Stimulated activated CD4-positive, alpha-beta T cell treated with anti-CD3 and anti-CD28 coated beads, Interleukin-12 subunit alpha, Interleukin-12 subunit beta, amount 100 ng/mL, for 48 hours (primary cell): Measurements from ENCODE around the gene SGIP1.
"Not testable (repeated sequence)": the region's sequence is repeated elsewhere in the genome, so short reads cannot be mapped to it uniquely, and the experiment has no call there.

Experiments
- DNase-seq, 3 donors: peaks; one replicate each; pipeline ENCODE4 v3.0.0-alpha.2; 2020; ENCODE audit warnings: low read depth in 2 of 3, low spot score in 1 of 3

SGIP1 gene

DNA sequence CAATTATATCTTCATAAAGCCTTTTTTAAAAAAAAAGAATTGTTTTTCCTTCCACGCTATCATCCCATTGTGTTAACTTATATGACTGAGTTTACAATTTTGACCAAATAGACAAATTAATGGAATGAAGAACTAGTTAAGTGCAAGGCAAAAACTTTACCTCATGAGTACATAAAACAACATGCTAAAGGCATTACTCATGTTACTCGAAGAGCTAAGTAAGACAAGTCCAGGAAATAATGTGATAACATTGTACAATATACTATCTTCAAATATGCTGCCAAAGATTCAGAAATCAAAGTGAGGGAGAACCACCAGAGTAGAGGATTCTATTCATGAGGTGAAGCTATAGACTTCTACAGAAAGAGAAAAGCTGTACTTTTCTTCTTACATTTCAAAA lies 194.1 kb downstream of the SGIP1 start:
- no peak for DNase-seq

DNA sequence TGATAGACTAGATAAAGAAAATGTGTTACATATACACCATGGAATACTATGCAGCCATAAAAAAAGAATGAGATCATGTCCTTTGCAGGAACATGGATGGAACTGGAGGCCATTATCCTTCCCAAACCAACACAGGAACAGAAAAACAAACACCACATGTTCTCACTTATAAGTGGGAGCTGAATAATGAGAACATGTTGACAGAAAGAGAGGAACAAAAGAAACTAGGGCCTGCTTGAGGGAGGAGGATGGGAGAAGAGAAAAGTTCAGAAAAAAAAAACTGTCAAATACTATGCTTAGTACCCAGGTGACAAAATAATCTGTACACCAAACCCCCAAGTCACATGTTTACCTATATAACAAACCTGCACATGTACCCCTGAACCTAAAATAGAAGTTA lies 194.8 kb downstream of the SGIP1 start:
- DNase-seq, result not testable (repeated sequence)

DNA sequence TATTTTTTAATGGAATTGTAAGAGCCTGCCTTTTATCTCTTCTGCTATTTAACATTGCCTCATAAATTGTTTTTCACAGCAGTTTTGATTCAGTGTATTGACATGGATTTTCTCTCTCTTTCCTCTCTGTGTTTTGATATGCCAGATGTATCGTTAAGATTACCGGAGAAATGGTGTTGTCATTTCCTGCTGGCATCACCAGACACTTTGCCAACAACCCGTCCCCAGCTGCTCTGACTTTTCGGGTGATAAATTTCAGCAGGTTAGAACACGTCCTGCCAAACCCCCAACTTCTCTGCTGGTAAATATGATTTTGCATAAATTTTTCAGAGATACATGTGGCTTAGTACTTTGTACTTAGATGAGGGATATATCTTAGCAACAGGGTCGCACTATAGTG lies 195.2 kb downstream of the SGIP1 start:
- DNase-seq, result no peak

DNA sequence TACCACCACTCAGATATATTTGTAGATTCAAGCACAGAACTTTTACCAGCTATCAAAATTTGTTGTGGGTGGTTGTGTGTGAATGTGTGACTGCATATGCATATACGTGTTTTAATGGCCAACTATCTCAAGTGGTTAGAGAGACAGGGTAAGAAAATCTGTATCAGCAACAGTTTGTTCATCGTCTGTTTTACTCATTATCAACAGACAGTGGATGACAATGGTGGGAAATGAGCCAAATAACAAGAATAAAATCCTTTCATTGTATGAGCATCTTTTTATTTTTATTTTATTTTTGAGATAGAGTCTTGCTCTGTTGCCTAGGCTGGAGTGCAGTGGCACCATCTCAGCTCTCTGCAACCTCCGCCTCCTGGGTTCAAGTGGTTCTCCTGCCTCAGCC lies 195.6 kb downstream of the SGIP1 start:
- no peak for DNase-seq

DNA sequence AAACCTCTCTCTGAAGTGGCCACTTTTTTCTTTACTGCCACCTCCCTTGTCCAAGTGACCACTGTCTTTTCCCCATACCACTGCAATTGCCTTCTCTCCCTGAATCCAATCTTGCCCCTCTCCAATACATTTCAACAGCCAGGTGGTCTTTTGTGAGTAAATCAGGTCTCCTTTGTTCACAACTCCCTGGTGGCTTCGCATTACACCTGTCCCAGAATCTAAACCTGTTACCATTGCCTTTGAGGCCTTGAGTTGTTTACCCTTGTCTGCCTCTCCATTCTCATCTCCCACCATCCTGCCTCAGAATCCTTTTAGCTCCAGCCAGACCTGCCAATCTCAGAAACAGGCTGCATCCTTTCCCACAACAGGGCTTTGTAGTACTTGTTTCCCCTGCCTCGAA lies 196.5 kb downstream of the SGIP1 start:
- no peak for DNase-seq

DNA sequence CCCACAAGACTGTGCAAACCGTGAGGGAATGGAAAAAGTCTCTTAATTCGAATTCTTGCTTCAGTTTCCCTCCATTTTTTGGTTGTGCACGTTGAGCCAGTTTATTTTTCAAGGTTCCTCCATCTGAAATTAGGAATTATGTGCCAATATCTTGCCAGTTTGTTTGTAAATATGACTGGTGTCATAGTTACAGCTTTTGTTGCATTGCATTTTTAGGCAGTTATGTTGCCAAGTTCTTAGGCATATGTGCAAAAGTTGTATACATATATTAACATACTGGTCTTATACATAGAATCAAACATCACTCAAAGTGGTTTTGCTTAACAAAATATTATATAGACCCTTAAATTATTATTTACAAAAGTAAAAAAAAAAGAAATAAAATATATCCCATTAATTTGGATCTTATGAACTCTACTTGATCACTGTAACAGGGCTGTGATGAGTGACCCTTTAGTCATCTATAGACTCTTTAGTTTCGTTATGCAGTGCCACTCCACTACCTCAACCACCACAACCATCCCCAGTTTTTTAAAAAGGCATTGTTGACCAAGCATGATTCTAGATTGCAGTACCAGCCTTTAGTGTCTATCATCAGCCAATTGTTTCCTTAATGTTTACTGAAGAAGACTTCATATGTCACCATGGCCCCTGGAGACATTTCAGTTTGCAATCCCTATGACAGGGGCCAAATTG lies 197.4 kb downstream of the SGIP1 start:
- DNase-seq, result no peak

DNA sequence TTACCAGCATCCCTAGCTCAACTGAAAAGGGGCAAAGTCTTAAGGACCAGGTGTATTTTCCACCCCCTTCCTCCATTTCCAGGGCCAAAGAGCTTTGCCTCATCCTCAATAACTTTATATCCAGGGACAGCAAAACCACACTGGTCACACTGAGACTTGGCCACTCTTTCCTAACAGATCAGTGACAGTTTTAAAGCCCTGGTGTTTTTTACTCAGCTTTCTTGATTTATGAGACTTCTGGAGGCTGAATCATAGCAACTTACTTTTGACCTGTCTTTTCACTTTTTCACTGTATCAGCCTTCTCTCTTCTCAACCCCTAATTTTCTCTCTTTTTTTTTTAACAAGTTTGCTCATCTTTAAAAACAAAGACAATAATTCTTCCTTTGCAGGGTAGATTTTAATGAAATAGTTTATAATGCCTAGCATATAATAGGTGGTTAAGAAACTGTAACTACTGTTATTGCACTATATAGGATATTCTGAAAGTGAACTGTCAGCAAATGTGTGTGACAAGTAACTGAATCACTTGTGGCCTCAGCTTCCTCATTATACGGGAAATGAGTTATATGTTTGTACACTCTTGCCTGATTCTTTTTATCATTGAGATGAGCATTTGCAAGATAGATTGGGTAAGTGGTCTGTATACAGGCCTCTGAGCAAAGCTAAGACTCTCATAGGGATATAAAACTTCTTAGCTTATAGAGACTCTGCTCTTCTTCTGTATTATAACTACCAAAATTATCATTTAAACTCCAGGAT lies 198.6 kb downstream of the SGIP1 start:
- DNase-seq, result no peak

DNA sequence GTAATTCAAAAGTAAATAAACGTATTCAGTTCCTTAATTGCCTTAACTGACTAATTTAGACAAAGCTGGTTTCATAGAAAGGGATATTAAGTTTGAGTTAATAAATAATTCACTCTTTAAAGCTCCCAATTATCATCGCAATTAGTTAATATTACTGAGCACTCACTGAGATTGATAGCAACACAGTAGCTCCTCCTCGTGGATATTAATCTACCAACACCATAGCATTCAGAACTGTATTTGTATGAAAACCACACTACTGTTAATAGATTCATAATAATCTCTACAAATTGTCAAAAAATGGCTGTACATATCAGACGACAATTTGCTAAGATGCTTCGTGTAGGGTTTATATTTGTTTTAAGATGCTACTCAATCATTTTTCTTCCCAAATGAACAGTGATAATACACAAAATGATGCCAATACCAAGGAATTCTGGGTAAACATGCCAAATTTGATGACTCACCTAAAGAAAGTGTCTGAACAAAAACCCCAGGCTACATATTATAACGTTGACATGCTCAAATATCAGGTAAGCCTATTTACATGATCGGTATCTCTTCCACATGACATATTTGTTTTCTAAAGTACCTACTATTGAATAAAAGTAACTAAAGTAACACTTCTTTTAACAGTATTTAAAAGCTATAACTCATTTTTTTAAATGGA lies 199.5 kb downstream of the SGIP1 start:
- DNase-seq, result no peak

DNA sequence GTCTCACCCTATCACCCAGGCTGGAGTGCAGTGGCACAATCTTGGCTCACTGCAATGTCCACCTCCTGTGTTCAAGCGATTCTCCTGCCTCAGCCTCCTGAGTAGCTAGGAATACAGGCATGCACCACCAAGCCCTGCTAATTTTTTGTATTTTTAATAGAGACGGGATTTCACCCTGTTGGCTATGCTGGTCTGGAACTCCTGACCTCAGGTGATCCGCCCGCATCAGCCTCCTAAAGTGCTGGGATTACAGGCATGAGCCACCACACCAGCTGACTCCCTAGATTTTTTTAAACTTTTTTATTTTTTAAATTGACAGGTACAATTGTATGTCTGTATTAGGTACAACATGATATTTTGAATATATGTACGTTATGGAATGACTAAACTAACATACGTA lies 200.6 kb downstream of the SGIP1 start:
- DNase-seq, result not testable (repeated sequence)

DNA sequence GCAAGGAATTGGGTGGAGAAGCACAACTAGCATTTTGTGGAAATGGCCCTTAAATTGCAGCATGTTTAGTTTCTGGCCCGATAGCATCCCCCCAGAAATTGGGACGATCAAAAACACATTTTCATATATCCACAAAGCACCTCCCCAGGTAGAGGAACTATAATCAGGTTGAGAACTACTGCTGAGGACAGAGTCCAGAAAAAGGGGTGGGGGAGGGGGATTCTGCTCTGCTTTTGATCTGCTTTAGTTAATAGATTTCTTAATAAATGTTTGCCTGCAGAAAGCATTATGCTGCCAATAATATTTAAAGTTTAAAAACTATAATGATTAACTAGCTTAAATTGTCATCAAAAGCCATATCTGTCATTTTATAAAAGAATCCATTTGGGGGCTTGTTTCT lies 203.9 kb downstream of the SGIP1 start:
- DNase-seq, result no peak

DNA sequence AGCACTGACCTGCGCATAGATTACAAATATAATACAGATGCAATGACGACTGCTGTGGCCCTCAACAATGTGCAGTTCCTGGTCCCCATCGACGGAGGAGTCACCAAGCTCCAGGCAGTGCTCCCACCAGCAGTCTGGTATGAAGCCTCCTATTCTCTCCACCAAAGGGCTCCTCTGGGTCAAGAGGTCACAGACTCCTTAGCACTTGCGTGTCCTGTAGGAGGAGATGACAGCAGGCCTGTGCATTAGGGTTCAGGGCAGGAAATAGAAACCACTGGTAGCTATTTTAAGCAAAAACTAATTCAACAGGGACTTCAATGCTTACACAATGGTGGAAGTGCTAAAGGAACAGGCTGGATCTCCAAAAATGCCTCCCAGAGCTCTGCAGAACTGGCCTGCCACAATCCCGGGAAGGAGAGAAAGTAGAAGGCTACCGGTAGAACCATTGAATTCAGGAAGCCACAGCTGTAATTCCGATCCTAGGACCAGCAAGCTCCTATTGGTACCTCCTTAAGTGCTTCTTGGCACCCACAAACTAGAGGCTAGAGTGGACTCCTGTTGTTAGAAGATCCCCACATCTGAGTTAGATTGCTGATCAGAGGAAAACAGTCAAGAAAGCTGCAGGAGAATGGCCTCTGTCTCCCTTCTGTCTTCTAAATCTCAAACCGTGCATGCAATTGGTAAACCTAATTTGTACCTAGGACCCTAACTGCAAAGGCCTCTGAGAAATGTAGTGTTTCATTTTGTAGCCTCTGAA lies 205.6 kb downstream of the SGIP1 start:
- no peak for DNase-seq

DNA sequence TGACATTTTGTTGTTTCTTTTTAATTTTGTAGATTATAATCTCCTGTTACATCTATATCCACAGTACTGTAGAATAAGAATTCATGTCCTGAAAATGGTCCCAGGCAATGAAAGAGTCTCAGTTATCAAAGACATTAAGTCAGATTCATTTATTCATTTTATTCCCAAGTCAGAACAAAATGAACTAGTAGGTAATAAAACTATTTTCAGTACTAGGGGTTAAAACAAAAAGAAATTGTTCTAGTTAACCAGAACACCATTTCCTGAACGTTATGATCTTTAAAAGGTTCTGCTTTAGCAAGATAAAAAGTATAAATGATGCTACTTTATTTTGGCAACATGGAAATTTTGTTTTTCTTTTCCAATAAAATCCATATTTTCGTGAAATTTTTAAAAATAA lies 211.5 kb downstream of the SGIP1 start:
- no peak for DNase-seq

DNA sequence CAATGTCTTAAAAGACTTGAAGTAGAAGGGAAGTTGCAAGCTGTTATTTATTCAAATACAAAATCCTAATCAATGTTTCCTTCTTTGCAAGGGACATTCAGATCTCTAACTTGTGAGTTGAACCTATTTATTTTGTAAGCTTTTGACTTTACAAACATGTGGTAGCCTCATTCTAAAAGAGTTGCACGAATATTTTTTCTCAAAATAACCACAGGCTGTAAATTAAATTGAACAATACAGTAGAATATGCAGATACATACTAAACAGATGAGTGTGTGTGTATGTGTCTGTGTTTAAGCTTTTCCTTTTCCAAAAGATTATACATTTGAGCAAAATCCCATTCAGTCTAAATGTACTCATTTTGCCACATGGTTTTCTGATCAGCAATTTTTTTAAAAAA lies 213.5 kb downstream of the SGIP1 start:
- no peak for DNase-seq

DNA sequence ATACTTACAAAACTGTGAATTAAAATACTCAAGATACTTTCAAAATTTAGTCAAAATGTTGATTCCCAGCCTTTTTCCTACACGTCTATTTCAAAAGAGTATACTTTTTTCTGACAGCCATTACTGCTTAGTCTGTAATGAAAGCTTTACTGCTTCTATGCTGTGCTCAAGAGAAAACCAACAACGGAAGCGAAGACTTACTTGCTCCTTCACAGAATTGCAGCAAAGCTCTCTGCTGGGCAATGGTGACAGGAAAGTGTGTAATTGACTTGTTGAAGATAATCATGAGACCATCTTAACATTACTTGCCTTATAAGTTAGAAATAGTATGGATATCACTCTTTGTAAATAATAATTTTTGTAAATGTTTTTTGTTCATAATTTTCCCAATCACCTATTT lies 216.6 kb downstream of the SGIP1 start:
- DNase-seq, result no peak

DNA sequence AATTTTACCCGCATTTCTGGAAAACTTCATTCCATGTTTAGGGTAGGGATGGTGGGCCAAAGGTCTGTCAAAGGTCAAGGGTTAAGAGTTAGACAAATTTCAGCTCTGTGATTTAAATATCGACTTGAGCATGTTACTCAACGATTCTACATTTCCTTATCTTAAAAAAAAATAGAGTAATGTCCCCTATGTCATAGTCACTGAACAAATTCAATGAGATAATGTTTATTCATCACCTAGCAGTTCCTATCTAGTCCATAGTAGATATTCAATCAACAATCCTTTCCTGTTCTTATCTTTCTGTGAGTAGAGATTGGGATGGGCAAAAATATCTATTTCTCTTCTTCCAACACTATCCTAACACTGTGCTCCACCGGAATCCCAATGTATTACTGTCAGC lies 217.2 kb downstream of the SGIP1 start:
- DNase-seq, result no peak

DNA sequence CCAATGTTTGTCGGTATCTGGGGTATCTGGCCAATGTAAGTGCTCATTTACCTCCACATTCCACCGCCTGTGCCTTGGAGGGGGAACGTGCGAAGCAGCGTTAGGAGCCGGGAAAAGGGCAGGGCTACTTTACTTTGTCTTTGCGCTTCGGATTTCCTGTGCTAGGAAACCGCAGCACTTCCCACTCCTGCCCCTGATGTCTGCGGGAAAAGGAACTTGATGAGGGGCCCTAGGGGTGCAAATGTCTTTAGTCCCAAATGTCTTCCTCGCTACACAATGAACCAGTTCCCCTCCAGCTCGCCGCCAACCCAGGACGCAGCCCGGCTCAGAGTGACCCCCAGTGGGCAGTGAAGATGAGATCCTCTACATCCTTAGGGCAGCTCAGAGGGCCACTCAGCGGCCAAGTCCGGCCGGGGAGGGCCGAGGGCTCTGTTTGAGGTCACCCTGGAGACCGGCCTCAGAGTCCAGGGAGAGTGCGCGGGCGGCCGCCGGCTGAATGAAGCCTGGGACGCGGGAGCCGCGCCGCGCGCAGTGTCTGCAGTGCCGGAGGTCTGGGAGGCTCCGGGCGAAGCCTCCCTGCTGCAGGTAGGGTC lies 218.1 kb downstream of the SGIP1 start, which contains the start of gene DYNLT5:
TSS of gene DYNLT5 (plus strand) at position 460 of the 593 bp plus-strand sequence. CDS start 2,200 bp downstream, outside the sequence.
- DNase-seq, result no peak

DNA sequence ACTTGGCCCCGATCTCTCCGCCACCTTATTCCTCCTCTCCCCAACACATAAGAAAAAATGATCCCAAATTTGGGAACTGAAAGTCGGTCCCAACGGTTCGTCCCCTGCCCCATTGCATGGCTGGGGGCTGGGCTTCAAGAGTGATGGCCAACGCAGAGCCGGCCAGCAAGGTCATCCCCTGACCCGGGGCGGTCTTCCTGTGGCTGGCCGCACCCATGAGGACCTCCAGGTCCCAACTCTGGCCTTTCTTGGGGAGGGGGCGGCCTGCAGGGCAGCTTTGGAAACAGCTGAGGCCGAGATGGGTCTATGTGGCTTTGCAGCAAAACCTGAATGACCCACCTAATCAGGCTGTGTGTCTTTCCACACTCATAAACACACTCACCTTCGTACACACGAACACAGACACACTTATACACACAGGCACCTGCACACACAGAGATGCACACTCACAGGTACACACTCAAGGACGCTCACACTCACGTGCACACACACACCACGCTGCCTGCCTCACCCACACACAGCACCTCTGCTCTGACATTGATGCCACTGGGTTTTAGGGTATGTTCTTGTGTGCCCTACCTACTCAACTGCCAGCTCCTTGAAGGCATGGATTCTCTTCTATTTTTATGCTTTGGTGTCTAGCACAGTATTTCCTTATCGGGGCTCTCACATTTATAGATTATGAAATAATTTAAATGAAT lies 218.9 kb downstream of the SGIP1 start:
- no peak for DNase-seq

DNA sequence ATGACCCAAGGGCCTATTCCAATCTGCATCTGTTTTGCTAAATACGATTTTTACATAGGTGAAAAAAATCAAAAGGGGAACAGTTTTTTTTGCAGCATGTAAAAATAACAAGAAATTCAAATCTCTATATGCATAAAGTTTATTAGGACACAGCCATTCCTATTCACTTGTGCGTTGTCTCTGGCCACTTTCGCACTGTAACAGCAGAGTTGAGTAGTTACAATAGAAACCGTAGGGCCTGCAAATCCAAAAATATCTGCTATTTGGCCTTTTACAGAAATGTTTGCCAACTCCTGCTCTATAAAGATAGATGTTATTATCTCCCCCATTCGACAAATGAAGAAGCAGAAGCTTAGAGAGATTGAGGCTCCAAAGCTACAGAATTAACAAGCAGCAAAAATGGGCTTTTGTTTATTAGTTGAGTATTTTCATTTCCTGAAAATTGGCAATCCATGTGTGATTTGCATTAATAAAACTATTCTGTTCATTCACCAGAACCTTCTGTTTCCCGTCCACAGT lies 223.8 kb downstream of the SGIP1 start:
- DNase-seq, result no peak

DNA sequence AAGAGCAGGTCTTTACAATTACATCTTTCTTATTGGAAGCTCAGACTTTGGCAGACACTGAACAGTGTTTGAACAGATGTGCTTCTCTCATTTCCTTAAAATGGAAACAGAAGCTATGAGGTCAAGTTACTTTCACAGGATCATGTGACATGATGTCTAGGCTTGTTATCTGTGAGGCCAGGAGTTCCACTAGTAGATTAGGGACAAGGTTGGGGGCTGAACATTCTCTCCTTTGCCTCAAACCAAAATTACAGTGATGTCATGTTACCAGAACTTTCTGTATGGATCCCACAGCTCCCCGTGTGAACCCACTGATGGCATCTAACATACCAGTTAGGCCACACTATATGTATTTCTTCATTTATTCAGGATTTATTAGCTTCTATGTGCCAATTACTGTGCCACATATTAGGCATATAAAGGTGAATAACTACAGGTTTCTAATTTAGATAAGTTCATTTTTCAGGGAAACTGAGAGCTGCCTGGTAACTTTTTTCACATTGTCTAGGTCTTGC lies 224.3 kb downstream of the SGIP1 start:
- DNase-seq, result no peak

DNA sequence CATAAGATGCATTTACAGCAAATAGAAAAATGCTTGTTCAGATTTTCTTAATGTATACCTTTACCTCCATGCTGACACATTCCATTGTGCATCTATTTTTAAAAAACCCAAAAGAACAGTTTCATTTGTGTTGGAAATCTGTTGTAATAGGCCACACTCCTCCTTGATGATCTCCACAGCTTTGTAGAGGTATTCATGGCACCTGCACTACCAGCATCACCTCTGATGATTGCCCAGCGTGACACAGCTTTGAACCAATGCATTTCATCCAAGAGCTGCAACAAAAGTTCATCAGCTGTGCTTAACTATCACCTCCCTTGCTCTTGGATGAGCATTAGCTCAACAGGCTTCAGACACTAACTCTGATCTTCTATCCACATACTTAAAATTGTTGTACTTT lies 226.6 kb downstream of the SGIP1 start:
- DNase-seq, result no peak
